GM18873 (cell line): ENCODE results near the gene CHM.
"Not testable (repeated sequence)": the region's sequence is repeated elsewhere in the genome, so short reads cannot be mapped to it uniquely, and the experiment has no call there.

ENCODE experiments used
- ATAC-seq: cut with Tn5 transposase; IDR thresholded peaks from one replicate; pipeline ENCODE4 v1.9.1; 2021; ENCODE audit warnings: mild to moderate bottlenecking, moderate library complexity, moderate number of reproducible peaks; ENCODE audit not compliant: unreplicated experiment, low FRiP score

CHM gene

DNA sequence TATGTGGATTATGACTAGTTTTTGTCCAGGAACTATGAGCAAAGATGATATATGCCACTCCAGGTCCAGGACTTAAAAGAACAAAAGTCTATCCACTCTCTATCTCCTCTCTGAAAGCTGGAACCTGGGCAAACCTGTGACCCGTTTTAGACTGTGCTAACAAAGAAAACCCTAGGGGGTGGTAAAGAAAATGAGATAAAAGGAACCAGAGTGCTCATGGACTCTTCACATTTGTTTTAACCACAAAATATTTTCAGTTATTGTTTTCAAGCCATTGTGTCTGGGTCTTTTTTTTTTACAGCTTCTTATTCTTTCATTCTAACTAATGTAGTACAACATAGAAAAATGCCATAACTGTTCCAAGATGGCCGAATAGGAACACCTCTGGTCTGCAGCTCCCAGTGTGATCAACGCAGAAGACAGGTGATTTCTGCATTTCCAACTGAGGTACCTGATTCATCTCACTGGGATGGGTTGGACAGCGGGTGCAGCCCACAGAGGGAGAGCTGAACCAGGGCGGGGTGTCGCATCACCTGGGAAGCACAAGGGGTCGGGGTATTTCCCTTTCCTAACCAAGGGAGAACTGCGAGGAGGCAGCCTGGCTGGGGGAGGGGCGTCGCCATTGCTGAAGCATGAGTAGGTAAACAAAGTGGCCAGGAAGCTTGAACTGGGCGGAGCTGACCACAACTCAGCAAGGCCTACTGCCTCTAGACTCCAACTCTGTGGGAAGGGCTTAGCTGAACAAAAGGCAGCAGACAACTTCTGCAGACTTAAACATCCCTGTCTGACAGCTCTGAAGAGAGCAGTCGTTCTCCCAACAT, 45.1 kb downstream of the CHM start:
- no peak for ATAC-seq

DNA sequence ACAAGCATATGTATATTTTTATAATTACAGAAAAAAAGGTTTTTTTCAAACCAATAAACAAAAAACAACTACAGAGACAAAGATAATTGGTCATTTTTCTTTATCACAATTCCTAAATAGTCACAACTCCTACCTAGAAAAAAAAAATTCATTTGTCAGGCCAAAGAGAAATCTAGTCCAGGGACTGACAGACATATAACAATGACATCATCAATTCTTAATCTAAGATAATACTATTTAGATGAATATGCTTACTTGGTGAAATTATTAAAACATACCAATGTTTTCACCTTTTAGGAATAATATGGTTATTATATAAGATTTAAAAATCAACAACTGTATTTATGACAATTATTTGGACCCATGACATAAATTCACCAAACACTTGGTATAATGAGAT, 48.4 kb downstream of the CHM start:
- no peak for ATAC-seq

DNA sequence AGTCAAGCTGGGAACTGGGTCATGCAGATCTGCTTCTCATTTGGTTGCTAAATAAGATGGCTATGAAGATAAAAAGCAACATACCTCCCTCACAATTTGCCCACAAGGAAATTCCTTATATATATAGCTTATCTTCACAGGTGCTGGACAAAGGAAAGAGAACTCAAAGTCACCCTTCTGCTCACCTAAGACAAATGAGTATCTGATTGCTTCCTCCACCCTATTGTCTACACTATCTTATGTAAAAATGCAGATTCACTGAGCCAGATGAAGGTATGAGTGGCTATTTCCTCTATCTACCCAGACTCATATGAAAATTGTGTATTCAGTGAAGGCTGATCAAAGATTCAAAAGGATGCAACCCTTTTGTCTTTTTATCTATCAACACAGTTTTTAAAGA, 50.8 kb downstream of the CHM start:
- ATAC-seq: no peak

DNA sequence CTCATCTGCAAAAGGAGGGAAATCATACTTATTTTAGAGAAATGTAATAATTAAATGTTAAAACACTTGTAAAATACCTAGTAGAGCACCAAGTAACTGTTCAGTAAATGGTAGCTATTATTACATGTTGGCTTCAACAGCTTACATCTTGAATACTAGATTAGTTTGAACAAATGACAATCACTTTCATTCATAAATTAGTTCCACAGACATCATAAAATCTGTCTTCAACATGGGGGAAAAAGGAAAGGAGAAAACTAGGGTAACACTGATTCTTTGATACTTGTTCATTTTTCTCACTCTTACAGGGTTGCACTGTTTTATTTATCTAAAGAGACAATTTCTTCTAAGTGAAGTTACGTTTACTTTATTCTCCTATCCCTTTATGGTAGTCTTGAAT, 51.7 kb downstream of the CHM start:
- ATAC-seq: no peak

DNA sequence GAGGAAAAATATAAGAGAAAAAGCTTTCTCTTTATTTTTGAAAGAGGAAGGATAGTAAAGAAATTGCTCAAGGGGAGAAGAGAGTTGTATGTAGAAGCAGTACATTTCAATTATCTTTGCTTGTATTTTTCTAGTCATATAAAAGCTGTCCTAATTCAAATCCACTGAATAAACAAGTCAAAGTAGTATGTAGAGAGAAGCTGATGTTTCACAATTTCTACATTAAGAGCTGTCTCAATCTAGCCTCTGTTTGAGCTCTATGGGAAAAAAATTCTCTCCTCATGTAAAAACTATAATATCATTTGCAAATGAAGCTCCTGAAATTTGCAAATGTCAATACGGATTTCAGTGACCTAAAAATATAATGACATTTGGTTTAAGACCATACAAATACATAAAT, 52.6 kb downstream of the CHM start:
- no peak for ATAC-seq

DNA sequence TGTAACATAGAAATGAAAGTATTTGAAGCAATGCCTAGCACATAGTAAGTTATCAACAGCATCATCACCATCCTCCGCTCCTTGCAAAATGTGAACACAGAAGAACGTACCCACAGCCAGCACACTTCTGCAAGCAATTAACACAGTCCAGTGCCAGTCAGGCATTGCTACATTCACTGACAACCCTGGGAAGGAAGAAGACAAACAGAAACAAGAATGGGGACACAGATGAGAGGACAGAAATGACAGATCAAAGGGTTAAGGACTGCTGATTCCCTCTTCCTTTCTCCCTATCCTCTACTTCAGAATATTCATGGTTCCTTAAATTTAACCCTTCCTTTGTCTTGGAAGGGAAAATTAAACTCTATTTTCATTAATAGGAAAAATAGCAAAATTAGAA, 53.1 kb downstream of the CHM start:
- no peak for ATAC-seq

DNA sequence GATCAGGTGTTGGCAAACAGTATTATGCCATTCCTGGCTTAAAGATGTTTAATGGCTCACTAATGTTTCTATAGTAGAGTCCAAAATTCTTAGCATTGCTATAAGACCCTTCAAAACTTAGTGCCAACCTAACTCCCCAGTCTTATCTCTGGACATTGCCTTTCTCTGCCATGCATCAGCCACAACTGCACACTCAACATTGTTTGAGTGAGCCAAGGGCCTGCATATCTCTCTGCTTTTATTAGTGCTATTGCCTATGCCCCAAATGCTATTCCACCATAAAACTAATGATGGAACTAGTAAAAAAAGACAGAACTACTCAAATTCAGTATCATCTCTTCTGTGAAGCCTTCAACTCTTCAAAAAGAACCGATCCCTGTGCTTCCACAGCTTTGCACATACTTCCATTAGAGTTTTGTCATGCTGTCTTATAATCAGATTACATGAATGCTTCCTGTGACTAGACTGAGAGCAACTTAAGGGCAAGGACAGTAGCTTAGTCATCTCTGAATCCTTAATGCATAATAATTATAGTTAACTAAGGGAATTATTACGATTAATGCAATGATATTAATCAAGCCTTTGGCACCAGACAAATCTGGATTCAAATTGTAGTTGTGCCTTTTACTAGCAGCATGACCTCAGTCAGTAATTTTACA, 53.7 kb downstream of the CHM start:
- no peak for ATAC-seq

DNA sequence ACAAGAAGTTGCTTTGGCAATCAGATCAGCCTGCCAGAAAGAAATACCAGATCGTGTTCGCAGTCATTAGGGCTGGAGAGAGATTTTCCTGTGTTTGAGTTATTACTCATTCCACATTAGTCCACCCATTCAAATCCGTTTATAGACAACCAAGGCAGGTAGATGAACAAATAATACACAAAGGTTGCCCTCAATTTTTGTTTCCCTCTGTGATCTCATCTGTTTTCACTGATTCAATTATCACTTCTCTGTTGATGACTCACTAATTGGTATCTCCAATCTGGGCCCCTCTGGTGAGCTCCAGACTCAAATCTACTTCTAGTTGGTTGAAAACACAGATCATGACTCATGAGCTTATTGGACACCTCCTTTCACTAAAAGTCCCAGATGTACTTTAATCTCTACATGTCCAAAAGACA, 54.5 kb downstream of the CHM start:
- no peak for ATAC-seq

DNA sequence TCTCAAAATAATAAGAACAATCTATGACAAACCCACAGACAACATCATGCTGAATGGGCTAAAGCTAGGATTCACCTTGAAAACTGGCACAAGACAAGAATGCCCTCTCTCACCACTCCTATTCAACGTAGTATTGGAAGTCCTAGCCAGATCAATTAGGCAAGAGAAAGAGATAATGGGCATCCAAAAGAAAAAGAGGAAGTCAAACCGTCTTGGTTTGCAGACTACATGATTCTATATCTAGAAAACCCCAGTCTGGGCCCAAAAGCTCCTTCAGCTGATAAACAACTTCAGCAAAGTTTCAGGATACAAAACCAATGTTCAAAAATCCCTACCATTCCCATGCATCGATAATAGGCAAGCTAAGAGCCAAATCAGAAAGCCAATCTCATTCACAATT, 59.0 kb downstream of the CHM start:
- ATAC-seq: no peak

DNA sequence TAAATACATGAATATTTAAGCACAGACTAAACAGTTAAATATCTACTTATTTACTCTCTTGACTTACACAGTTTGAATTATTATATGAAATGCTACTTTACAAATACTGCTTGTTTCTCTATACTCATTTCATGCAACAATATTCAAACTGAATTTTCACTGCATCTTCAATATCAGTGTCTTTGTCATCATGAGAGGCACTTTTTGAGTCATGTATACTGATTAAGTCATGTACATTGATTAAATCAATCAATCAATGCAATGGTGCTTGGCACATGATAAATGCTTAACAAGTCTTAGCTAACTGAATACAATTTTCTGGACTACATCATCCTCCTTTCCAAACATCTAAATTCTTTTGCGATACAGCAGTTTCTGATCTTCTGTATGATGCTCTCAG, 67.1 kb downstream of the CHM start:
- no peak for ATAC-seq

DNA sequence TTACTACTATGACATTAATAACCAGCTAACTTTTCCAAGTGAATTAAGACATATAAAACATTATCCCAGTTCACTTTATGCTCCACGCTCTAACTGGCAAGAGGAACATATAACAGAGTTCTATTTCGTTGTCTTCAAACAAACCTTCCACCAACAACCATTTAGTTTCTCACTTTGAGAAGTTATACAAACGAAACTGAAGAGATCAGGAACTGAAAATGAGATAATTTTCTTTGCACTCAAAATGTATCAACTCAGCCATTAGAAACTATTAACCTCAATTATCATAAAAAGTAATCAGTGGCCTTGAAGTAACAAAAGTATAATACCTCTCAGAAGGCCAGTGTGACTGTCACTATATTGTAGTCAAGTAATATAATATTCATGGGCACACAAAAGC, 70.1 kb downstream of the CHM start:
- no peak for ATAC-seq

DNA sequence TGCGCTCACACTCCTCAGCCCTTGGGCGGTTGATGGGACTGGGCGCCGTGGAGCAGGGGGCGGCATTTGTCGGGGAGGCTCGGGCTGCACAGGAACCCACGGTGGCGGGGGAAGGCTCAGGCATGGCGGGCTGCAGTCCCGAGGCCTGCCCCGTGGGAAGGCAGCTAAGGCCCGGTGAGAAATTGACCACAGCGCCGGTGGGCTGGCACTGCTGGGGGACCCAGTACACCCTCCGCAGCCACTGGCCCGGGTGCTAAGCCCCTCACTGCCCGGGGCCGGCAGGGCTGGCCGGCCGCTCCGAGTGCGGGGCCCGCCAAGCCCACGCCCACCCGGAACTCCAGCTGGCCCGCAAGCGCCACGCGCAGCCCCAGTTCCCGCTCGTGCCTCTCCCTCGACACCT, 75.0 kb downstream of the CHM start:
- not testable (repeated sequence) for ATAC-seq

DNA sequence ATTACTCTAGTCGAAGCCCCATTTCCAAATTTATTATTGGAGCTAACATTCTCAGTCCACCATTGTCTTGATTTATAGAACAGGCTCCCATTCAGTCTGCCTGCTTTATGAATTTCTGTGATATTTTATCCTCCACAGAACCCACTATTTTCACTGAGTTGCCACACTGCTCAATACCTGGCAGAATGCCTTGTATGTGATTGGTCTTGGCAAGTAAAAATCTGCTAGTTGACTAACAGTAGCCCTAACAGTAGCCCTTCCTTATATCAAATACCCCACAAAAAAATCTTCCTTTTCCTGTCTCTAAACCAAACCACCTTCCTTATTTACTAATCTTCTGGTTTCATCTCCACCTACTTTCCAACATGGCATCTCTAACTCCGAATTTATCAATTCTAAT, 82.6 kb downstream of the CHM start:
- ATAC-seq: no peak

DNA sequence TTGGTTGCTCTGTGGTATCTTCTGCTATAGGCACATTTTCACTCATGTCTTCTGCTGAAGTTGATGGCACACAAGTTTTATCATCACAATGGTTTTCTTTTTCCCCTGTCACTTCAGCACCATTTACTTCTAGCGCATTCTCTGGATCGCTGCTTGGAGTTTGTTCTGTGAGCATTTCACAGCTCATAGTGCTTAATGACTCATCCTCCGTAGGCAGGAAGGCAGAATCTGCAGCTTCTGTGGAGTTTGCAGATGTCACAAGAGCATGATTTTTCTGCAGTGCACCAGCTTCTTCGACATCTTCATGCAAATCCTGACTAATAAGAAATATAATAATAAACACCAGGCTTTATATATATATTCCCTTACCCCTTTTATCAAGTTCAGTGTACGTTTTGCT, 83.6 kb downstream of the CHM start:
- no peak for ATAC-seq

DNA sequence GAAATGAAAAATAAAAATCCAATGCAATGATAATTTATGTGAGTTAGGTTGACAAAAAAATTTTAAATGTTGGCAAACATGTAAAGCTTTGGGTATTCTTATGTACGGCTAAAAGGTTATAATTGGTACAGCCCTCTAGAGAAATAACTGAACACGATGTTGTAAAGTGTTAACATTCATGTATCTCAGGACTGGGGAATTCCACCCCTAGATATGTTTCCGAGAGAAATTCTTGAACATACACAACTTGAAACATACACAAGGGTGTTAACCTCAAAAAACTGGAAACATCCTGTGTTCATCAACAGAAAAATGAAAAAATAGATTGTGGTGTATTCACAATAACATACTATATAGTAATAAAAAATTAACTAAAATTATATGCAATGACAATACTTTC, 91.8 kb downstream of the CHM start:
- ATAC-seq: no peak

DNA sequence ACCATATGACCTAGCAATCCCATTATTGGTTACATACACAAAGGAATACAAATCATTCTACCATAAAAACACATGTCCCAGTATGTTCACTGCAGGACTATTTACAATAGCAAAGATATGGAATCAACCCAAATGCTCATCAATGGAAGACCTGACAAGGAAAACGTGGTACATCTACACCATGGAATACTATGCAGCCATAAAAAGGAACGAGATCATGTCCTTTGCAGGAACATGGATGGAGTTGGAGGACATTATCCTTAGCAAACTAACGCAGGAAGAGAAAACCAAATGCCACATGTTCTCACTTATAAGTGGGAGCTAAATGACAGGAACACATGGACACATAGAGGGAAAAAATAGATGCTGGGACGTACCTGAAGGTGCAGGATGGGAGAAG, 102.6 kb downstream of the CHM start:
- ATAC-seq: not testable (repeated sequence)

DNA sequence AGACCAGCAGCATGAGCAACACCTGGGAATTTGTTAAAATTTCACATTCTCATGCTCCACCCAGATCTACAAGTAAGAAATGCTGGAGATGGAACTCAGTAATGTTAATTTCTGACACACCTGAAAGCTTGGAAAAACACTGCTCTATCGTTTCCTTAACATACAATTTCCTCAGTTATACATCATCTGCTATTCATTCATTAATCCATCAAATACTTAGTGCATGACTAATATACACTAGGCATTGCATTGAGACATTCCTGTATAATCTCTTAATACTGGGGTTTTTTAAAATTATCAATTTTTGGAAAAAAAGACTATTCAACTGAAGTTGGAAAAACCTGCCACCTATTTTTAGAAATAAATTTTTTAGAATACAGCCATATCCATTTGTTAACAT, 106.1 kb downstream of the CHM start:
- ATAC-seq: no peak

DNA sequence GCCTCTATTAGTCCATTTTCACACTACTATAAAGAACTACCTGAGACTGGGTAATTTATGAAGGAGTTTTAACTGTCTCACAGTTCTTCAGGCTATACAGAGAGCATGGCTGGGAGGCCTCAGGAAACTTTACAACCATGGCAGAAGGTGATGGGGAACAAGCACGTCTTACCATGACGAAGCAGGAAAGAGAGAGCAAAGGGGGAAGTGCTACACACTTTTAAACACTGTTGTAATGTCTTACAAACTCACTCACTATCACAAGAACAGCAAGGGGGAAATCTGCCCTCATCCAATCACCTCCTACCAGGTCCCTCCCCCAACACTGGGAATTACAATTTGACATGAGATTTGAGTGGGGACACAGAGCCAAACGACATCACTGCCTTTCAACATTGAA, 107.4 kb downstream of the CHM start:
- ATAC-seq: not testable (repeated sequence)

DNA sequence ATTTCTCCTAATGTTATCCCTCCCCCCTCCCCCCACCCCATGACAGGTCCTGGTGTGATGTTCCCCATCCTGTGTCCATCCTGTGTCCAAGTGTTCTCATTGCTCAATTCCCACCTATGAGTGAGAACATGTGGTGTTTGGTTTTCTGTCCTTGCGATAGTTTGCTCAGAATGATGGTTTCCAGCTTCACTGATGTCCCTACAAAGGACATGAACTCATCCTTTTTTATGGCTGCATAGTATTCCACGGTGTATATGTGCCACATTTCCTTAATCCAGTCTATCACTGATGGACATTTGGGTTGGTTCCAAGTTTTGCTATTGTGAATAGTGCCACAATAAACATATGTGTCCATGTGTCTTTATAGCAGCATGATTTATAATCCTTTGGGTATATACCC, 113.0 kb downstream of the CHM start:
- ATAC-seq: not testable (repeated sequence)

DNA sequence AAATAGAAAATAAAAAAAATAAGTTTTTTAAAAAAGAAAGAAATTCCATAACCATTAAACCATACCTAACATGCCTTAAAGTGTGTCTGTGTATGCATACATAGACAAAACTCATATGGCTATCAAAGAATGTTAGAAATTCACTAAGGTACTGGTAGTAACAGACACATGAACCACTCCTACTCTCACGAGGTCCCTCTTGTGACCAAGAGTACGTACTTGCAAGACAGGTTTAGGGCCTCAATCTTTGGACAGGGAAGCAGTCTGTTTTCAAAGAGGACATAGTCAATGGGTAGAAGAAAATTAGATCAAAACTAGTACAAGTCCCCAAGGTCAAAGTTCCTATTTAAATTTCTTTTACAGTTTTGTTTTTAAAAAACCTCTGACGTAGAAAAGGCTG, 117.3 kb downstream of the CHM start:
- ATAC-seq: no peak

DNA sequence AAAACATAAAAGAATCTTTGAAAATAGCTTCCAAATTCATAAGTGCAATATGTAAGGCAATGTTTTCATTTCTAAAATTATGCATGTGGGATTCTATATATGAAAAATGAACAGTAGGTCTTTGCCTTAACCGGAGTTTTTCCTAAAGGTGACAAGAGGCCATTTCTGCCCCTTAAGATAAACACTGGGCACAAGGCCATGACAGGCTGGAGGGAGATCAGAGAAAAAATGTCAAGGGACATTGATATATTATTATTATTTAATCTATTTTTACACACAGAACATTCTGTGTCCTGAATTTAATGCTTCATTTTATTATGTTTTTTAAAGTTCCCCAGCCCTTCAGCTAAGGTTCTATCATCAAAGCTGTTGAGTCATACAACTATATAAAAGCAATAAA, 118.8 kb downstream of the CHM start:
- ATAC-seq: no peak

DNA sequence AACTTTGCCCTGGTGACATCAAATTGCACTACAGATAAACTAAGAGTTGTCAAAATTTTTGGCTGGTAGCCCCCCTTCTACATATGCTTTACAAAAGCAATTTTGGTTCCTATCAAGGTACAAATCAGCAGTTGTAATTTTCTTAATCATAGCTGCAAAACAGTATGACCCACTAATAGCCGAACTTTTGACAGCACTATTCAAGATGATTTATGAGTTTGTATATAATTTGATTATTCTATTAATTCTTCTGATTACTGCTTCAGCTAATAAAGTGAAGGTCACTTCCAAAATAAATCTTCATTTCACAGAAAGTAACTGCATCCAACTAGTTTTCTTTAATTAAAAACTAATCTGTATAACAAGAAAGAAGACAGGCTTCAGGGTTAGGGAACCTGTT, 119.6 kb downstream of the CHM start:
- ATAC-seq: no peak
